ENCODE results near the gene ABHD14A. TPM values are rescaled to one million over a fixed set of nuclear protein-coding genes. Genes with fewer than 3 reads are reported as not detected.
"Not testable (repeated sequence)": the region's sequence is repeated elsewhere in the genome, so short reads cannot be mapped to it uniquely, and the experiment has no call there.

Gene ABHD14A
- 17.9 TPM for total RNA-seq
- long read RNA-seq, transcript ABHD14A-201 (5 exons, 1,062 nt): major isoform, 10 of 14 reads
- long read RNA-seq, partial matches to known transcripts: 0 of 14 reads
- long read RNA-seq, other reads (novel, unspliced or antisense): 4 of 14 reads

- Histone ChIP-seq H3K4me3 (peak within 1 kb of the TSS; percentile 72), H3K36me3 (no peaks in the 10 kb centered on the region), H3K9me3 (no peaks in the 10 kb centered on the region), H3K4me1 (peaks cover 21% of the 10 kb centered on the region), H3K27ac (peak within 1 kb of the TSS; percentile 93), H3K27me3 (no peaks in the 10 kb centered on the region)
- intact Hi-C loops (cut with DNase I): no loop called here
- ATAC-seq (peak; percentile 82), DNase-seq (peak; percentile 90)
- TF ChIP-seq CTCF (IDR thresholded peaks at IDR 0.05): no peak
Observed at GRCh38 chr3:51974963-51975851, at the start of gene ABHD14A. ABHD14A (plus strand) TSS chr3:51975064; CDS start chr3:51975136, 72 bp downstream.

- H3K9me3 ChIP-seq: no peaks in the 10 kb centered on the region
- intact Hi-C loops (cut with DNase I): no loop called here
- H3K4me1 ChIP-seq: no peaks in the 10 kb centered on the region
- ATAC-seq (no peak), DNase-seq (no peak)
- H3K4me3 ChIP-seq: no peak overlapping the region
- no peak overlapping the region for H3K27ac ChIP-seq
- no peaks in the 10 kb centered on the region for H3K27me3 ChIP-seq
- TF ChIP-seq CTCF (IDR thresholded peaks at IDR 0.05): no peak
- no peaks in the 10 kb centered on the region for H3K36me3 ChIP-seq
Observed at GRCh38 chr3:51927061-51927977, 47.5 kb upstream of the ABHD14A start.

GRCh38 chr3:51928438-51928837 lies 46.4 kb upstream of the ABHD14A start:
- Histone ChIP-seq H3K36me3 (peaks cover 10% of the 10 kb centered on the region), H3K4me3 (no peak overlapping the region), H3K27me3 (no peaks in the 10 kb centered on the region), H3K9me3 (no peaks in the 10 kb centered on the region), H3K4me1 (no peaks in the 10 kb centered on the region), H3K27ac (no peak overlapping the region)
- DNase-seq: no peak
- intact Hi-C loops (cut with DNase I): no loop called here
- no peak for TF ChIP-seq CTCF (IDR thresholded peaks at IDR 0.05)
- ATAC-seq: peak; percentile 20

- H3K36me3 ChIP-seq: peaks cover 16% of the 10 kb centered on the region
- DNase-seq; H3K4me1 ChIP-seq; intact Hi-C loops (cut with DNase I); H3K9me3 ChIP-seq; H3K27me3 ChIP-seq; H3K4me3 ChIP-seq; H3K27ac ChIP-seq: not testable (repeated sequence)
- peak; percentile 16 for ATAC-seq
Observed at GRCh38 chr3:51928981-51929380, 45.9 kb upstream of the ABHD14A start.

GRCh38 chr3:51929420-51930003 lies 45.4 kb upstream of the ABHD14A start:
- H3K4me1 ChIP-seq: no peaks in the 10 kb centered on the region
- no peak overlapping the region for H3K27ac ChIP-seq
- H3K9me3 ChIP-seq: no peaks in the 10 kb centered on the region
- no peaks in the 10 kb centered on the region for H3K27me3 ChIP-seq
- H3K4me3 ChIP-seq: no peak overlapping the region
- intact Hi-C loops (cut with DNase I): no loop called here
- no peak for TF ChIP-seq CTCF (IDR thresholded peaks at IDR 0.05)
- DNase-seq (no peak), ATAC-seq (peak; percentile 70)
- H3K36me3 ChIP-seq: peaks cover 21% of the 10 kb centered on the region
